Smooth muscle cell of the brain vasculature (primary cell): ENCODE data around the gene ADGRG1.
"Not testable (repeated sequence)": the region's sequence is repeated elsewhere in the genome, so short reads cannot be mapped to it uniquely, and the experiment has no call there.

Experiments used
- DNase-seq: peaks from one replicate; pipeline ENCODE4 v3.0.0-alpha.2; 2012; ENCODE audit warnings: low read depth, low spot score

ADGRG1 gene

GRCh38 chr16:57666353-57667047, 38.1 kb downstream of the ADGRG1 start:
- no peak for DNase-seq

DNA sequence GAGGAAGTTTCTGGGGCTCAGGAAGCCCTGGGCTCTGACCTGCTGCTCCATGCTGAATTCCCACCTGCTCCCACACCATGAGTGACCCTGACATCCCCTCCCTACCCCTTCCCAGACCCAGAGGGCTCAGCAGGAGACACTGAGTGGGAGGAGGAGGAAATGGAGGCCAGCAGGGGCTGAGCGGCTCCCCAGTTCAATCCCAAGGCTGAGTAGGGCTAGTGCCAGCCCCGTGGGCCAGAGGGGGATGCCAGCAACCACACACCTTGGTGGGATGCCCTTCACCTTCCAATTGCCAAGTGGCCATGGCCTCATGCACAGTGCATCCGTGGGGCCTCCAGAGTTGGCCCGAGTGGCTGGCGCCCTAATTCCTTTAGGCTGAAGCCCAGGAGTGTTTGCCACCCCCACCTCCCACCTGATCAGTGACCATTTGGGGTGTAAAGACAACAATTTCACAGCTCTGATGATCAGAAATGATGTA, 38.7 kb downstream of the ADGRG1 start:
- no peak for DNase-seq

DNA sequence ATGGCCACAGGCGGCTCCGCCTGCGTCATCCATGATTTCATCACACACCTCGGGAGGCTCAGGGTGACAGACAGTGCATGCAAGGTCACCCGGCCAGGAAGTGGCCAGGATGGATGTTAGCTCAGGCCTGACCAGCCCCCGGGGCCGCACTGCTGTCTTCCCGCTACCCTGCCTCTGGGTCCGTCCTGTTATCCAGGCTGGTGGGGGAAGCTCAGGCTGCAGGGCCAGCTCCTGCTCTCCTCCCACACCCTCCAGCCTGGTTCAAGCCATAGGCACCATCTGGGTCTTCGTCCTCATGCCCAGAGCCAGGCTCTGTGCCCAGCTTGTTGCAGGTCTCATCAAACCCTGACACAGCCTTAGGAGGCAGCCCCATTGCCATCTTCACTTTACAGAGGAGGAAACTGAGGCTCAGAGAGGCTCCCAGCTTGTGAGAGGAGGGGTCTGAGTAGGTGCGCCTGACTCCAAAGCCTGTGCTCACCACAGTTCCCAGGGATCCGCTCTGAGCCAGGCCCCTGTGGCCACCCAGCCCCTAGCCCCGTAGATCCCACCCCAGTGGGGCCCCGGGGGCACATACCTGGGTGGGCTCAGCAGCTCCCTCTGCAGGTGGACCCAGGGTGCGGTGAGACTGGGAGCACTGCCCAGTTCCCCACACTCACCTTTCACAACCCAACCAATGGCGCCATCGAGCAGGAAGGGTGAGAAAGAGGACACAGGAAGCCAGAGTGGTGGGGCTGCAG, 39.3 kb downstream of the ADGRG1 start:
- DNase-seq = no peak

GRCh38 chr16:57668263-57668571, 39.8 kb downstream of the ADGRG1 start, which contains the start of gene ADGRG3:
TSS of gene ADGRG3 (plus strand) at chr16:57668306. CDS start at chr16:57668348, 42 bp downstream.
- no peak for DNase-seq

DNA sequence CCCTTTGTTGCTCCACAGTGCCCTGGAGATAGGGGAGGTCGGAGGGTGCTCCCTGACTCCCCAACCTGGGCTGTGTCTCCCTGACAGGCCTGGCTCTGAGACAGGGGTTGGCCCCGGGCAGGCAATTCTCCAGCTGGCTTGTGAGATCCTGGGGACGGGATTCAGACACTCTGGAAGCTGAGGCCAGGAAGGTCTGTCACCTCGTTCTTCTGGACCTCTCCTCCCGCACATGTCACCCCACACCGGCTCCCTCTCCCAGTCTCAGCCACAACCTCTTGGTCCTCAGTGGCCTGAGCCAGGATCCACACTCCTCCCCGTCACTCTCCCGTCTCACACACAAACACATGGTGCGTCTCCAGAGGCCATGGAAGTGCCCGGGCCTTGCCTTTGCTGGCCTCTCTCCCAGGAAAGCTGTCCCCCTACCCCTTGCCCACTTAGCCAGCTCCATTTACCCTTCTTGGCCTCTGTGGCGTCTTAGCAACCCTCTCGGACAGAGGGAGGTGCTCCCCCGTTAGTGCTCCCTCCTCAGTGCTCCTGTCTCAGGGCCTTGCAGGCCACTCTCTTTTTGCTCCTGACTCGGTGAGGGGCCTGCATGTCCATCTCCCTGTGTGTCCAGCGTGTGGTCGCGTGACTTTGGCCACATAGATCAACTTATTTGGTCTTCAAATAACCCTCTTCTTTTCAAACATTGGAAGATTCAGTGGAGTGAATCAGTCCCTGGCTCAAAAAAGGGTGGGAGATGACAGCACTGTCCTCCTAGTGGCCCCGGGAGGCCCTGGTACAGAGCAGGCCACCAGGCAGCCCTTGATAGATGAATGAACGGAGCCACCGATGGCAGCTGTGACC, 40.4 kb downstream of the ADGRG1 start:
- DNase-seq = no peak

- no peak for DNase-seq
These were observed 41.2 kb downstream of the ADGRG1 start for GRCh38 chr16:57669476-57670162.

DNA sequence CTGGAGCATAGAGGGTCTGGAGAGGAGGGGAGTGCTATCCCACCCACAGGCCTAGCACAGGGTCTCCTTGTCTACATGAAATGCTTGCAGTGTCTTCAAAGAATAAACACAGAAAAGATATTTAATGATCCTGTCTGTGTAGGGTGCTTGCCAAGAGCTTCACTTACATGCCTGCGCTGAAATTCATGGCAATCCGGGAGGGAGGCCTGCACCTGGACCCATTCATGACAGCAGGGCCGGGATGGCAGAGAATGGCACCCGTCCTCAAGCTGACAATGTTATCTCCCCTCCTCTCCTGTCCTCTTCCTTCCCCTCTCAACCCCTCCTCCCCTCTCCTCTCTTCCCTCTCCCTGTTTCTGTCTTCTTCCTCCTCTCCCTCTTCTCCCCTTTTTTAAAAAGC, 41.8 kb downstream of the ADGRG1 start:
- DNase-seq = no peak

- DNase-seq = not testable (repeated sequence)
These were observed 43.0 kb downstream of the ADGRG1 start for GRCh38 chr16:57671451-57671850.

GRCh38 chr16:57672416-57672815, 44.0 kb downstream of the ADGRG1 start:
- no peak for DNase-seq

DNA sequence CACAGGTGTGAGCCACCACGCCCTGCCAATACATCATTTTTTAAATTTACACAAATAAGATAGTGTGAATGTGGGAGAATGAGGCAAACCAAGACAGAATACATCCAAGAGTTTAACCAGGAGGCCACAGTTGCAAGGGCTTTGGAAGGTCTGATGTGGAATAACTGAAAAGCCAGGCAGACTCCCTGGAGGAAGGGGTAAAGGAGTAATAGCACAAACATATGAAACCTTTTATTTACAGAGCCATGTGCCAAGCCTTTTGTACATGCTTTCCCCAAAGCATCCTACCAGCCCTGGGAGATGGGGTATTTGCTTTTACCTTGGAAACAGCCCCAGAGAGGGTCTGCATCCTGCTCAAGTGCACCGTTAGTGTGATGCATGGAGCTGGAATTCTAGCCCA, 44.4 kb downstream of the ADGRG1 start:
- DNase-seq = no peak

DNA sequence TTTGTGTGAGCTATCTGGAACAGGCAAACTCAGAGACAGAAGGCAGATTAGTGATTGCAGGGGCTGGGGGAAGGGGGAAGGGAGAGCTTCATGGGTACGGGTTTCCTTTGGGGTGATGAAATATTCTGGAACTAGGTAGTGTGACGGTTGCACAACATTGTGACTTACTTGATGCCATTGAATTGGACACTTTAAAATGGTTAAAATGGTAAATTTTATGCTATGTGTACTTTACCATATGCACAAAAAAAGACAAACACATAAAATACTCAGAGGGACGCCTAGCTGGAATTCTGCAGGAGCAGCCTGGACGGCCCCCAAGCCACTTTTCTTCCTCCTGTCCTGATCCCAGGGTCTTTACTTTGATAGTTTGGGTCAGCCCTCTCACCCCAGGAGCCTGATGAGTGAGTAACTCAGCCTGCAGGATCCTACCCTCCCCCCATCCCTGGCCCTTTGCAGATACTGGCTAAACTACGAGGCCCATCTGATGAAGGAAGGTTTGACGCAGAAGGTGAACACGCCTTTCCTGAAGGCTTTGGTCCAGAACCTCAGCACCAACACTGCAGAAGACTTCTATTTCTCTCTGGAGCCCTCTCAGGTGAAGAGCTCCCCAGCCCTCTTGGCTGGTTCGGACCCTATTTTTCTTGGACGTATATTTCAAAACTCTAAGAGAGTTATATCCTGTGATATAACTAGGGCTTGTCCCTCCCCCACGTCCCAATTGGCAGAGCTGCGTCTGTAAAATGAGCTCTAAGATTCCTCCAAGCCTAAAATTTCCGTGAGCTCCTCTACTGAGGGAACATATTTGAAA, 47.5 kb downstream of the ADGRG1 start:
- DNase-seq = no peak

DNA sequence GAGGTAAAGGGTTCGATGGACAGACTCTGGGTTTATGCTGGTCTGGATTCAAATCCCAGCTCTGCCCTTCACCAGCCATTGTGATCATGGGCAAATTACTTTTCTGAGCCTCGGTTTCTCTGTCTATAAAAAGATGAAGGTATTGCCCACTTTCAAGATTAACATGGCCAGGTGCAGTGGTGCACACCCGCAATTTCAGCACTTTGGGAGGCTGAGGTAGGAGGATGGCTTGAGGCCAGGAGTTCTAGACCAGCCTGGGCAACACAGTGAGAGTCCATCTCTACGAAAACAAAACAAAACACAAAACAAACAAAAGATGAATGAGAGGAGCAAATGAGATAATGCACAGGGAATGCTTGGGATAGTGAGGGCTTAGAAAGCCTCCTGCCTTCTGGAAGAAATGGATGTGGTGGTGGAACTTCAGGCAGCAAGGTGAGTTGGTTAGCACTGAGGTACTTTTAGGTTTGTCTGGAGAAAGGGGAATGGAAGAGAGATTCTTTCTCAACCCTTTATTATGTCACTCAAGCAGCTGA, 48.2 kb downstream of the ADGRG1 start:
- no peak for DNase-seq

DNA sequence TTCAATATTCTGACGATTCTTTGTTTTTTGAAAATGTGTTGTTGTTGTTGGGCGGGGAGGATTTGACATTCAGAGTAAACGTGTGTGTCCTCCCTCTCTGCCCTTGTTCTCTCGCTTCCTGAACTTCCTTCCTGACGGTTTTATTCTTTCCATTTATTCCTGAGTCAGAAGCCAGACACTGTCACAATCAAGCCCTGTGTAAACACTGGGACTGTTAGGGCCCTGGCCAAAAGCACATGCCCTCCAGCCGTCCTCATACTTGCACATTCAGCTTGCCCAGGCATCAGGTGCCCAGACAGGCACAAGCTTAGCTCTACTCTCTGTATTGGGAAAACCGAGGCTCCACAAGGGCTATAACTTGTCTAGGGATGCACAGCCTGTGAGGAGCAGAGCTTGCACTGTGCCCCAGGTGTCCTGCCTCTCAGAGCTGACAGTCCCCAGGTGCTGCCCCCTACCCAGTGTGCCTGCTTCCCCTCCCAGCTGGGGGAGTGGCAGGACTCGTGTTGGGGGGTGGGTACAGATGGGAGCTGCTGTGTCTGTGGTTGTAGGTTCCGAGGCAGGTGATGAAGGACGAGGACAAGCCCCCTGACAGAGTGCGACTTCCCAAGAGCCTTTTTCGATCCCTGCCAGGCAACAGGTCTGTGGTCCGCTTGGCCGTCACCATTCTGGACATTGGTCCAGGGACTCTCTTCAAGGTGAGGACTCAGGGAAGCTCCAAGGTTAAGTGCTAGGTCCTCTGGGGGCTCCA, 49.4 kb downstream of the ADGRG1 start:
- DNase-seq = no peak

DNA sequence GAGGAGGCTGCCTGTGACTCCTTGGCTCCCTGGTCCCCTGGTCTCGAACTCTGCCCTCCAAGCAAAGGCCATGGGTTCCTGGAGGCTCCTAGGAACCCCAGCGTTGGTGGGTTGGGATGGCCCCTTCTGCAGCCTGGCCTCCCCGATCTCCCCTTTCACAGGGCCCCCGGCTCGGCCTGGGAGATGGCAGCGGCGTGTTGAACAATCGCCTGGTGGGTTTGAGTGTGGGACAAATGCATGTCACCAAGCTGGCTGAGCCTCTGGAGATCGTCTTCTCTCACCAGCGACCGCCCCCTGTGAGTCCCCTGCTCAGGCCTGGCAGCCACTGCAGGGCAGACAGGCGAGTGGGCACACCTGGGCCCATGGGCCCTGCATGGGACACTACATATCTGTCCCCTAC, 50.6 kb downstream of the ADGRG1 start:
- DNase-seq = no peak

DNA sequence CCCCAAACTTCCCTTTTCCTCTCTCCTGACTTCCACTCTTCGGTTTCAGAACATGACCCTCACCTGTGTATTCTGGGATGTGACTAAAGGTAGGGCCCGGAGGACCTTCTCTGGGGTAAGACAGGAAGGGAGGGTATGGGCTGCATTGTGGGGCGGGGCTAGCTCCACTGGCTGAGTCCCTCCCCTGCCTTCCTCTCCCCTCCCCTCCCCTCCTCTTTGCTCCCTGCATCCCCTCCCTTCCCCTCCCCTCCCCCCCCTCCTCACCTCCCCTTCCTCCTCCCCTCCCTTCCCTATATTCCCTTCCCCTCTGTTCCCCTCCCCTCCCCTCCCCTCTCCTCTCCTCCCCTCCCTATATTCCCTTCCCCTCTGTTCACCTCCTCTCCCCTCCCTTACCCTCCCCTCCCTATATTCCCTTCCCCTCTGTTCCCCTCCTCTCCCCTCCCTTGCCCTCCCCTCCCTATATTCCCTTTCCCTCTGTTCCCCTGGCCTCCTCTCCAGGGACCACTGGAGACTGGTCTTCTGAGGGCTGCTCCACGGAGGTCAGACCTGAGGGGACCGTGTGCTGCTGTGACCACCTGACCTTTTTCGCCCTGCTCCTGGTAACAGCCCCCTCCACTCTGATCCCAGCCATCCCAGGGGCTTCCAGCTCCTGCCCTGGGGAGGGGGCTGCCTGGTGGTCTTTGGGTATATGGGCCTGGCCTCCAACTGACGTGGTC, 51.5 kb downstream of the ADGRG1 start:
- DNase-seq = no peak

DNA sequence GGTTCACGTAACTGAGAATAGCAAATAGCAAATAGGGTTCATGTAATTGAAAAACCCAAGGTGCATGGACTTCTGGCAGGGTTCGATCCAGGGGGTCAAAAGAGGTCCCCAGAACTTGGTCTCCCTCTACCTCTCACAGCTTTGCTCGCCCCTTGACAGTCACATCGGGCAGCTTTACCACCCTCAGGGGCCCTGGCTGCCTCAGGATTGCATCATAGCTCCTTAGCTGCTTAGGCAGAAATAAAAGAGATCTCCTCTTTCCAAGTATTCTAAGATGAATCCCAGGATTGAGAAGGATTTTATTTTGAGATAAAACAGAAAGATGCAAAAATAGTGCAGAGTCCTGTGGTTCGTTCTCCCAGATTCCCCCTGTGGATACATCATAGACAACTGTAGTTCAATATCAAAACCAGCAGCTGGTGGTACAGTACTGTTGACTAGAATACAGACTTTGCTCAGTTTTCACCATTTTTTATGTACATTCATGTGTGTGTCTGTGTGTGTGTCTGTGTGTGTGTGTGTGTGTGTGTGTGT, 52.5 kb downstream of the ADGRG1 start:
- no peak for DNase-seq

DNA sequence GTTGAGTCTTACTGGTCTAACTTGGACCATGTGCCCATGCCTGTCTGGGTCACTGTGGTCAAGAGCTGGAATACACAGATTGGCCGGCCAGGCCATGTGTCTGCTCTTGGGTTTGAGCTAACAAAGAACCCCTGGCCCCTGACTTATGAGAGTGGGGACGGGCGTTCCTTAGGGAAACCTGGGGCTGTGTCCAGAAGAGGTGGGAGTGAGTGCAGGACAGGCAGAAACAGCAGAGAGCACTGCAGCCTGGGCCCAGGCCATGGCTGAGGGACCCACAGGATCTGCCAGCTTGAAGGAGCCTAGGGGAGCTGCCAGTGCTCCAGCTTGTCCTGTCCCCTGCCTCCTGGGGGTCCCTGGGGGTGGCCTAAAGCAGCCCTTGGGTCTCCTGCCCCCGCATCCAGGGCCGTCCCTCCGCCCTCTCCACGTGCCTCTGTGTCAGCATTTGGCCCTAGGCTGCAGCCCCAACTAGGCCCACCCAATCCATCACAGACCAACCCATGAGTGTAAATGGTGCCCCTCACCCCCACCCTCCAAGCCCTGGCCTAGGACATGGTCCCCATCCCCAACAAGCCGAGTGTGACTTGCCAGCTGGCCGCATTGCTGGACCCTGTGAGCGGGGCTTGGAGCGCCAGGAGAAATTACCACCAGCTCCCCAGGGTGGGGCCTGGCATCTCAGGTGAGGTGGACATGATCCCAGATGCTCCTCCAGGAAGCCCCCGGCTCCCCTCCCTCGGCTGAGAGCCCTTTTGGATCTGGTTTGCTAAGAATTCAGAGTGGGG, 53.7 kb downstream of the ADGRG1 start:
- DNase-seq = no peak
